Peyer's patch (tissue), 4 donors: ENCODE results near the gene METTL26. TPM values are rescaled to one million over a fixed set of nuclear protein-coding genes. Genes with fewer than 3 reads are reported as not detected.
A peak's percentile ranks its signal among the peaks of the same experiment; 100 is the strongest.

ENCODE experiments used
- DNase-seq, 3 donors: peaks; one replicate each; pipeline ENCODE4 v3.0.0-alpha.2; 2017 to 2019
- H3K27ac ChIP-seq, 4 donors: fragments of 200-600 bp; sonication (generic); one replicate each; pipeline ENCODE4 v1.5.1; 2016 to 2019
- H3K27me3 ChIP-seq, 2 donors: fragments of 200-600 bp; sonication (generic); one replicate each; pipeline ENCODE4 v1.5.1; 2019
- H3K36me3 ChIP-seq, 3 donors: fragments of 200-600 bp; sonication (generic); one replicate each; pipeline ENCODE4 v1.5.1; 2016 to 2019
- H3K4me1 ChIP-seq, 4 donors: fragments of 200-600 bp; sonication (generic); one replicate each; pipeline ENCODE4 v1.5.1; 2016 to 2019
- H3K4me3 ChIP-seq, 4 donors: fragments of 200-600 bp; sonication (generic); 1 replicate in 3 of 4; 2 replicates in 1 of 4; pipeline ENCODE4 v1.5.1; 2016 to 2019; ENCODE audit warnings: mild to moderate bottlenecking in 1 of 4
- H3K9me3 ChIP-seq, 4 donors: fragments of 200-600 bp; sonication (generic); one replicate each; pipeline ENCODE4 v1.5.1; 2016 to 2019; ENCODE audit warnings: mild to moderate bottlenecking in 1 of 4
- POLR2A ChIP-seq, 2 donors: fragments of 450-650 bp; IDR thresholded peaks; one replicate each; pipeline ENCODE4 v1.5.1; 2017; ENCODE audit warnings: antibody characterized with exemption in 2 of 2, mild to moderate bottlenecking in 2 of 2, moderate library complexity in 2 of 2
- total RNA-seq, 4 donors: library from RNA; depleted of rRNA; stranded (reverse); fragments of >200 nt; gene quantifications; one replicate each; pipeline ENCODE4 v1.1.0, GENCODE V29; 2016
- TF ChIP-seq, protein P1 (sequence below), 6 experiments: fragments of 450-650 bp in 4 of 6; fragments of 200-600 bp in 2 of 6; sonication (generic) in 1 of 6; IDR thresholded peaks; one replicate each; pipeline ENCODE4 v1.5.1; 2017 to 2019; ENCODE audit warnings: antibody characterized with exemption in 6 of 6, mild to moderate bottlenecking in 3 of 6, moderate library complexity in 1 of 6

Gene METTL26
- total RNA-seq, 4 donors from 2014 or later = 44.5 to 153 (median 60.2) TPM

DNA sequence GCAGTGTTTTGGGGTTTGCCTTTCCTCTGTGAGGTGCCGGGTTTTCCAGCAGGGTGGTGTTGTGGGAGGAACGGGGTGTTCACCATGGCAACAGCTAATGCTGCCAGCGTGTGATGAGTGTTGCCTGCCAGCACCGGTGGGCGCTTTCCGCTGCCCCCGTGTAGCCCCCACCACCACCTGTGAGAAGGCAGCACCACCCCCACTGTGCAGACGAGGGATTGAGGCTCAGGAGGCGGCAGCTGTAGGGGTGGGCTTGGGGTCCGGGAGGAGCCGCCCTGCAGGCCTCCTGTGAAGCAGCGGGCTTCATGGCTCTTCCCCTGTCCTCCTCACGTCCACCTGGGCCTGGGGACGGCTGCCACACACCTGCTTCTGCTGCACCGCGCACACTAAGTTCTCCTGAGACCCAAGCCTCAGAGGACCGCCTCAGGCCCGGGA is 41.0 kb downstream of the METTL26 start:
- Histone ChIP-seq H3K9me3 (no peaks in the 10 kb centered on the region), H3K27ac (peak overlapping the region in 2 of 4 donors; percentile 25 to 94), H3K4me3 (no peak overlapping the region), H3K27me3 (no peaks in the 10 kb centered on the region), H3K4me1 (peaks cover 11 to 45% (median 12%) of the 10 kb centered on the region in 4 donors), H3K36me3 (peaks cover 0 to 21% (median 0%) of the 10 kb centered on the region in 3 donors)
- DNase-seq = no peak
- TF ChIP-seq, protein P1, sequence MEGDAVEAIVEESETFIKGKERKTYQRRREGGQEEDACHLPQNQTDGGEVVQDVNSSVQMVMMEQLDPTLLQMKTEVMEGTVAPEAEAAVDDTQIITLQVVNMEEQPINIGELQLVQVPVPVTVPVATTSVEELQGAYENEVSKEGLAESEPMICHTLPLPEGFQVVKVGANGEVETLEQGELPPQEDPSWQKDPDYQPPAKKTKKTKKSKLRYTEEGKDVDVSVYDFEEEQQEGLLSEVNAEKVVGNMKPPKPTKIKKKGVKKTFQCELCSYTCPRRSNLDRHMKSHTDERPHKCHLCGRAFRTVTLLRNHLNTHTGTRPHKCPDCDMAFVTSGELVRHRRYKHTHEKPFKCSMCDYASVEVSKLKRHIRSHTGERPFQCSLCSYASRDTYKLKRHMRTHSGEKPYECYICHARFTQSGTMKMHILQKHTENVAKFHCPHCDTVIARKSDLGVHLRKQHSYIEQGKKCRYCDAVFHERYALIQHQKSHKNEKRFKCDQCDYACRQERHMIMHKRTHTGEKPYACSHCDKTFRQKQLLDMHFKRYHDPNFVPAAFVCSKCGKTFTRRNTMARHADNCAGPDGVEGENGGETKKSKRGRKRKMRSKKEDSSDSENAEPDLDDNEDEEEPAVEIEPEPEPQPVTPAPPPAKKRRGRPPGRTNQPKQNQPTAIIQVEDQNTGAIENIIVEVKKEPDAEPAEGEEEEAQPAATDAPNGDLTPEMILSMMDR (IDR thresholded peaks at IDR 0.05) = no peak
- TF ChIP-seq POLR2A (IDR thresholded peaks at IDR 0.05) = no peak

GRCh38 chr16:593807-594206 is 42.3 kb downstream of the METTL26 start:
- Histone ChIP-seq H3K4me3 (peak overlapping the region in 2 of 4 donors; percentile 24 to 31), H3K27me3 (no peaks in the 10 kb centered on the region), H3K9me3 (no peaks in the 10 kb centered on the region), H3K27ac (peak overlapping the region in 3 of 4 donors; percentile 79 to 94 (median 93)), H3K36me3 (peaks cover 0 to 16% (median 0%) of the 10 kb centered on the region in 3 donors), H3K4me1 (peaks cover 11 to 45% (median 12%) of the 10 kb centered on the region in 4 donors)
- peak in 1 of 2 donors; percentile 0 for TF ChIP-seq POLR2A (IDR thresholded peaks at IDR 0.05)
- TF ChIP-seq, protein P1 (IDR thresholded peaks at IDR 0.05) = peak in 3 of 6 experiments; percentile 11 to 20 (median 14)
- DNase-seq = no peak

DNA sequence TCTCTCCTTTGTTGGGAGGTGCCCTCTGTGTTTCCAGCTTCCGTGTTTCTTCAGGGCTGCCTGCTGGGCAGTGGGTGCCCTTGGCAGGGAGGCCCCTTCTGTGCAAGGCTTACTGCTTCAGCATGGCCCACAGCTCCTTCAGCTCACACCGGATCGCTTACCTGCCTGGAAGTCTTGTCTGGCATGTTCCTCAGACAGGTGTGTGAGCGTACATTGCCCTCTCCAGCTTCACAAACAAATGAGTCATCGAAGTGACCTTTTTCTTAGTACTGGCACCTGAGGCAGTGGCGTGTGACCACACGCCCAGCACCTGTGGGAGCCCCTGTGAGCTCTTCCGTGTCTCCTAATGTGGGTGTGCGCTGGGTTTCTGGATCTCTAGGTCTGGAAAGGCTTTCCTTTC is 42.7 kb downstream of the METTL26 start:
- Histone ChIP-seq H3K36me3 (peaks cover 0 to 13% (median 0%) of the 10 kb centered on the region in 3 donors), H3K4me1 (peaks cover 11 to 45% (median 13%) of the 10 kb centered on the region in 4 donors), H3K27ac (peak overlapping the region in 3 of 4 donors; percentile 79 to 94 (median 93)), H3K4me3 (peak overlapping the region in 2 of 4 donors; percentile 31 to 92), H3K9me3 (no peaks in the 10 kb centered on the region), H3K27me3 (no peaks in the 10 kb centered on the region)
- DNase-seq = peak in 2 of 3 donors; percentile 77 to 84
- TF ChIP-seq POLR2A (IDR thresholded peaks at IDR 0.05) = peak; percentile 35 to 67
- TF ChIP-seq, protein P1 (IDR thresholded peaks at IDR 0.05) = no peak

GRCh38 chr16:592518-593306 is 43.4 kb downstream of the METTL26 start:
- Histone ChIP-seq H3K9me3 (no peaks in the 10 kb centered on the region), H3K27ac (peak overlapping the region in 3 of 4 donors; percentile 79 to 94 (median 93)), H3K4me3 (peak overlapping the region in 2 of 4 donors; percentile 92 to 94), H3K4me1 (peaks cover 12 to 50% (median 19%) of the 10 kb centered on the region in 4 donors), H3K27me3 (no peaks in the 10 kb centered on the region), H3K36me3 (peaks cover 0 to 13% (median 0%) of the 10 kb centered on the region in 3 donors)
- peak in 1 of 2 donors; percentile 32 for TF ChIP-seq POLR2A (IDR thresholded peaks at IDR 0.05)
- TF ChIP-seq, protein P1 (IDR thresholded peaks at IDR 0.05) = no peak
- peak in 2 of 3 donors; percentile 72 to 78 for DNase-seq

- peaks cover 0 to 9% (median 0%) of the 10 kb centered on the region in 3 donors for H3K36me3 ChIP-seq
- H3K9me3 ChIP-seq = no peaks in the 10 kb centered on the region
- H3K4me1 ChIP-seq = peaks cover 12 to 57% (median 20%) of the 10 kb centered on the region in 4 donors
- H3K27ac ChIP-seq = peak overlapping the region in 3 of 4 donors; percentile 79 to 94 (median 93)
- no peak for TF ChIP-seq POLR2A (IDR thresholded peaks at IDR 0.05)
- TF ChIP-seq, protein P1 (IDR thresholded peaks at IDR 0.05) = no peak
- H3K27me3 ChIP-seq = no peaks in the 10 kb centered on the region
- peak overlapping the region in 2 of 4 donors; percentile 92 to 94 for H3K4me3 ChIP-seq
- DNase-seq = no peak
Observed at GRCh38 chr16:591892-592517, 44.1 kb downstream of the METTL26 start.
